GM21723 (cell line): ENCODE results near the gene MYH7B.

ENCODE experiments used
- ATAC-seq: cut with Tn5 transposase; IDR thresholded peaks from one replicate; pipeline ENCODE4 v1.9.1; 2021; ENCODE audit warnings: mild to moderate bottlenecking, moderate library complexity; ENCODE audit not compliant: unreplicated experiment

Gene MYH7B

DNA sequence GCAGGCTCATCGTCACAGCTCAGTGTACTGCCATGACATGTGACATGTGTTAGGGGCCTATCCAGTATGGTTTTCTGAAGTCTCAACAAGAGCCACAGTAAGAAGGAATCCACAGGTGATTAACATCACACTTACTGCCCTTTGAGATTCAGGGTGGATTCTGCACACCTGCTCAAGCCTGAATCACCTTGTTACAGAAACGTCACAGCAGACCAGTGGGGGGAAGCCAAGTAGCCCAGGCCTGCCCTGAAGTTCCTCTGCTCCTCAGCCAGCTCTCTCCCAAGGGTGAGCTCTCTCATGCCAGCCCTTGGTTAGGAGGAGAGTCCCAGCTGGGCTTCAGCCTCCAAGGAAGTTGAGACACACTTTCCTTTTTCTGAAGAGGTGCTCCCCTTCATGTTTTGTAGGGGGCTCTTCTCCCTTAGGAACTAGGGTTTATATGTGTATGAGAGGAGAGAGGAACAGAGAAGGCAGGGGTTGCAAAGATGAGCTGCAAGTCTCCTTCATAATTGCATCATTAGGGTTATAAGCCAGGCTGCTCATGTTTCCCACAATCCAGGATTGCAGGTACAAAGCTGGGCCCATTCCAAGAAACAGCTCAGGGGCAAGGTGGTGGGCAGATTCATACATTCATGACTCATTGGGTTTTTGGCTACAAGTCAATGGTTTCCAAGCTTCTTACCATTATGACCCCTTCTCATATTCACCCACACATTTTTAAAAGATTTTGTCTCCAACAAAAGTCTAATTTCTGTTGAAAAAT, 11.7 kb upstream of the MYH7B start:
- no peak for ATAC-seq

DNA sequence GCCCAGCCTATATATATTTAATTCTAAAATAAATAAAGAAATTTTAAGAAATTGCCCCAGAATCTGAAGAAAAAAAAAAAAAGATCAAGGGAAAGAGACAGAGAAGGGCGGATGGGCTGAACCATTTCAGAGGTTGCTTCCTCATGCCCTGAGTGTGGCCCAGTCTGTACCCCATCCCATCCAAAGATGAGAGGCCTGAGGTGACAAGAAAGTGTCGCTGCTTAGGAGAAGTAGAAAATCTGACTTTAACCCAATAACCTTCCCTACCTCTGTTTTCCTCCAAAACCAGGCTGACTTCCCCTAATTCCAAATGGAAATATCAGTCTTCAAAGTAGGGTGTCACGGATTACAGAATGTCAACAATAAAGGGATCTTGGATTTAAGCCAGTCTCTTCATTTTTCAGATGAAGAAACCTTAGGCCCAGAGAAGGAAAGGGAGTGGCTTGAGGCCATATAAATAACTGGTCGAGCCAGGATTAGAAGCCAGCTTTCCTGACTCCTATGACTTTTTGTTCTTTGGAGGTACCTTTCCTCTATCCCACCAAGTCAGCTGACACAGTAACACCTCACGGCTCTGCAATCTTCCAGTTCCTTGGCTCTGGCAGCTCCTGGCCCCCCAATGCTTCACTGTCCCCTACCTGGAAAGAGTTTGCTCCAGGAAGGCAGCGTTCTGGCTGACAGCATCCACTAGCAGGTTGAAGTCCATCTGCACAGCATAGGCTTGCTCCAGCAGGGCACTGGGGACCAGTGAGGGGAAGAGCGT, 10.2 kb upstream of the MYH7B start:
- no peak for ATAC-seq

GRCh38 chr20:34946661-34947060, 9.0 kb upstream of the MYH7B start:
- ATAC-seq, result no peak

GRCh38 chr20:34947336-34947735, 8.3 kb upstream of the MYH7B start:
- no peak for ATAC-seq

GRCh38 chr20:34948030-34948429, 7.6 kb upstream of the MYH7B start:
- no peak for ATAC-seq

- ATAC-seq, result no peak
These were observed 6.5 kb upstream of the MYH7B start for GRCh38 chr20:34949120-34949519.

DNA sequence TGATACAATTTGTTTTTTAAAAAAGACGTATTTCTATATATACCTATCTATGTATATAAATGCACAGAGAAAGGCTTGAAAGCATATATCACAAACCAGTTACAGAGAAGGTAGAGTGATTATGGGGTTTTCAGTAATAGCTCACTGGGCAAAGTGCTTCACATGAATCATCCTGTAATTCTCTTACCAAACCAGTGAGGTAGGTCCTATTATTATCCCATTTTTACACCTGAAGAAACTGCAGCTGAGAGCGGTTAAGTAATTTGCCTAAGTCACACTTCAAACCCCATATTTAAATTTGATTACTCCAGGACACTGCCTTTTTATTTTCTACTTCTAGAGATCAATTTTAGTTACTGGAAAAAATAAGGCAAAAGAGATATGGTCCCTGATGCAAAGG, 4.4 kb upstream of the MYH7B start:
- ATAC-seq, result no peak

DNA sequence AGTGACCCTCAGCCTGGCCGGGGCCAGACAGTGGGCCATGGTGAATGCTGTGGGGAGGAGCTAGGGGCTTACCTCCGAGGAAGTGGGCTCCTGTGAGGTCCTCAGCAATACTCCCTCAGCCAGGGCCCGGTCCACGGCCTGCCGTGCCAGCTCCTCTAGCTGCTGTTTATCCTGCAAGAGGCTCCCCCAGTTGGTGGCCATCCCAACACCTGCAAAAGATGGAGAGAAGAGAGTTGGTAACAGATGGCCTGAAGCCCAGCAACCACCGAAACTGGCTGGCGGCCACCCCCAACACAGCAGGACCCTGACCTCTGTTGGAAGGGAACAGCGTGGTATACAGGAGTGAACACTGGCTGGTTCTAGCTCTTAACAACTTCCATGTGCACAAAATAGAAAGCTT, 4.0 kb upstream of the MYH7B start:
- ATAC-seq, result no peak

GRCh38 chr20:34952671-34953070, 3.0 kb upstream of the MYH7B start:
- ATAC-seq, result no peak

GRCh38 chr20:34953960-34954359, 1.7 kb upstream of the MYH7B start:
- no peak for ATAC-seq

GRCh38 chr20:34954904-34955230, 801 bp upstream of the MYH7B start:
- no peak for ATAC-seq

DNA sequence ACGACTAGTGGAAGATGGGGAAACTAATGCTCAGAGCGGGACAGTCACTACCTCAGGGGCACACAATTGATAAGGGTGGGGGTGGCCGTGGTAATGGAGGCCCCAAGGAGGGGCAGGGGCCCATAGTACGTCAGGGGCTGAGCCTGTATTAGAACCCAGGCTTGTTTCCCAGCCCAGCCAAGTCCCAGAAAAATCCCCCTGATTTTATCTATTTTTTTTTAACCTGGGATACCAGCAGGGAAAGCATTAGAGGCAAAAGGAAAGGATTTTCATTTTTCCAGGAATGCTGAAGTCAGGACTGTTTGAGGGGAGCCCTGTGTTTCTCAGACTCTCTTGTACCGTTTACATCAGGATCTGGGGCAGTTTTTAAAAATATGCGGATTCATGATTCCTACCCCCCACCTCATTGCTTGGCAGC, 382 bp downstream of the MYH7B start:
- peak; percentile 45 for ATAC-seq

GRCh38 chr20:34956751-34957472, 1.2 kb downstream of the MYH7B start:
- no peak for ATAC-seq

DNA sequence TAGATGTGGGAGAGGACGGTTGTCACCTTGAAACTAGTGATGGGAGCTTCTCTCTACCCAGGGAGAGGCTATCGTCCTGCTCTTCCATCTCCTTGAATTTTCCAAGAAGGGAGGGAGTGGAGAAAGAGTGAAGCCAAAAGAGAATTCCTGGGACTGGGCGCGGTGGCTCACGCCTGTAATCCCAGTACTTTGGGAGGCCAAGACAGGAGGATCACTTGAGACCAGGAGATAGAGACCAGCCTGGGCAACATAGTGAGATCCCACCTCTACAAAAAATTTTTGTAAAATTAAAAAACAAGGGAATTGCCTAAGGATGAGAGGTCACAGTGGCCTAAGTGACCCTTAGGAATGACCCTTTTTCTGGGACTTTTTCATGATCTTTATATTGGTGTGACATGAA, 8.8 kb downstream of the MYH7B start:
- ATAC-seq, result no peak

- no peak for ATAC-seq
These were observed 9.4 kb downstream of the MYH7B start for GRCh38 chr20:34965051-34965450.

- ATAC-seq, result no peak
These were observed 11.8 kb downstream of the MYH7B start for GRCh38 chr20:34967421-34967820.

DNA sequence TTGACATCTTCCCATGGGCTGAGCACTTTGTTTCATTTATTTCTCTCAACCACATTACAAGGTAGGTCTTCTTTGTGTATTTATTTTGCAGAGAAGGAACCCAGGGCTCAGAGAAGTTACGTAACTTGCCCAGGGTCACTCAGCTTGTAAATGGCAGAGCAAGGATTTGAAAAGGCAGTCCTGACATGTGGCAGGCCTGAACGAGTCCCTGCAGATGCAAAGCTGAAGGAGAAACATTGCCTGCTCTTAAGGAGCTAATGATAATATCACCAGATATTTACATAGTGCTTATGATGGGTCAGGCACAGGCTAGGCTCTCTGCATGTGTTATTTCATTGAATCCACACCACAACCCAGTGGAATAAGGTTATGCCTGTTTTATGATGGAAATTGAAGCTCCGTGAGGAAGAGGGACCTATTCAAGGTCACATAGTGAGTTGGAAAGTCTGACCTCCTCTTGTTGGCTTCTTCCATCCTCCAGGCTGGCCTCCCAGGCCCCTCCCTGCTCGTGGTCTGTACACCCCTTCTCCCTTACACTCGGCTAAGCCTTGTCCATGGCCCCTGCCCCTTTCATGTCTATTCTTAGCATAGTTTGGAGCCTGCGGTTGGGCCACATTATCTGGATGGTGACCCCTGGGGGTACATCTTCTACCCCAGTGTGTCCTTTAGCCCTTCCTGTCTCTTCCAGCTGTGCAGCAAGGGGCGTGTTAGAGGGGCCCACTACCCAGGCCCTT, 12.5 kb downstream of the MYH7B start:
- ATAC-seq, result no peak

GRCh38 chr20:34970193-34970840, 14.6 kb downstream of the MYH7B start:
- ATAC-seq, result no peak

DNA sequence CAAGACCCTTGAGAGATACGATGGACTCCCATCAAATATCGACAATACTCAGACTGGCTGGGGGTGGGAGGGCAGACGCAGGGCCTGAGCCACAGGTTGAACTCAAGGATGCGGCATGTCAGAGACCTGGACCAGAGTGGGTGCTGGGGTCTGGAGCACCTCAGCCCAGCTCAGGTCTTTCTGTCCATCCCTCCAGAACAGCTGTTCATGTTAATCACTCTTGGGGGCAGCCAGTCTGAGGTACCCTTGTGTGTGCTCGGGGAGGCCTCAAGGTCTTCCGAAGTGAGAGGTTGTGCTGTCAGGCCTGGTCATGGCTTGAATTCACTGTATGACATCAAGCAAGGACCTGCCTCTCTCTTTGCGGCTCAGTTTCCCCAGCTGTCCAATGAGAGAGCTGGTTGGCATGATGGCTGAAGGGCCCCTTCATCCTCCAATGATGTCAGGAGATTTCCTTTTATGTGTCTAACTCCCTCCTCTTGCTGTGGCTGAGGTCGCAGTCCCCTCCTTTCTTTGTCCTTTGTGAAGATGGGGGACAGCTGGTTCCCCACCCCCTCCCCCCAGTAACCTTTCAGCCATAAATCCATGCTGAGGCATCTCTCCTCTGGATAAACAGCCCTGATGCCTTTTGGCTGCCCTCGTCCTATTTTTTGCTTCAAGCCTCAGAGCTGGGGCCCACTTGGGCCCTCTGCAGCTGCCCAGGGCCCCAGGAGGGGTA, 15.3 kb downstream of the MYH7B start:
- no peak for ATAC-seq

DNA sequence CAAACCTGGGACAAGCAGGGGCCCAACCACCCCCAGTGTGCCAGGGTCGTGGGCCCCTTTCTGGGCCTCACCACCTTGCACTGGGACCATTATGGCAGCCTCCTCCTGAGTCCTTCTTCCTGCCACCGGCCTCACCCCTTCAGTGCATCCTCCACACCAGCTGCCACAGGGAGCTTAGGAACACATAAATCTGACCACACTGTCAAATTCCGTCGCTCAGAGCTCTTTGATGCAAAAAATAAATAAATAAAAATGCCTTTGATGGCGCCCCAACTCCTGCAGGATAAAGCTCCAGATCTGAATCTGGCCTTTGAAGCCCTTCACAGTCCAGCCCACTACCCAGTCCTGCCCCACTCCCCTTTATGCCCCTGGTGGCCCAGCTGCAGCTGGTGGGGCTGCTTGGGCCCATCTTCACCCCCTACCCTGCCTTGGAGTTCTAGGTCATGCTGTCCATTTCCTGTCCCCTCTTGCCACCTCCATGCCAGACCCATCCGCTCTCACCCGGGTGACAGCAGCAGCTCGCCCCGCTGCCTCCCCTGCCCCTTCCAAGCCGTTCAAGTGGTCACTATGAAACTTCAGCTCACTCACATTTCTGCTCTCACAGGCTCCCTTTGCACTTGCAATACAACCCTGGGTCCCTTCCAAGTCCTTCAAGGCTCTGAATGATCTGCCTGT, 16.0 kb downstream of the MYH7B start:
- ATAC-seq, result no peak
